Psoas muscle (tissue), 8 donors: Measurements from ENCODE around the gene ENPP6. TPM values are rescaled to one million over a fixed set of nuclear protein-coding genes. Genes with fewer than 3 reads are reported as not detected.

ENCODE experiments used
- ATAC-seq, 4 donors: fragments of 200-7000 bp; cut with Tn5 transposase; one replicate each; pipeline ENCODE4 v1.9.1; 2020; ENCODE audit warnings: moderate library complexity in 3 of 4, mild to moderate bottlenecking in 2 of 4
- DNase-seq, 2 donors: peaks; one replicate each; pipeline ENCODE4 v3.0.0-alpha.2; 2020
- H3K27ac ChIP-seq: fragments of 200-600 bp; one replicate; pipeline ENCODE4 v1.8.0; 2022
- H3K27me3 ChIP-seq, 3 donors: fragments of 200-600 bp in 1 of 3; one replicate each; pipeline versions ENCODE4 v1.6.1 to v1.8.0; 2013 to 2022; ENCODE audit warnings: low read length in 2 of 3, mild to moderate bottlenecking in 2 of 3, moderate library complexity in 1 of 3; ENCODE audit not compliant: insufficient read depth in 3 of 3
- H3K36me3 ChIP-seq, 2 donors: fragments of 200-600 bp in 1 of 2; one replicate each; pipeline versions ENCODE4 v1.6.1 to v1.8.0; 2013 to 2022; ENCODE audit warnings: low read depth in 1 of 2, mild to moderate bottlenecking in 1 of 2, moderate library complexity in 1 of 2; ENCODE audit not compliant: insufficient read depth in 1 of 2
- H3K4me1 ChIP-seq: fragments of 200-600 bp; one replicate; pipeline ENCODE4 v1.8.0; 2022
- H3K4me3 ChIP-seq: fragments of 200-600 bp; one replicate; pipeline ENCODE4 v1.8.0; 2022; ENCODE audit warnings: mild to moderate bottlenecking
- H3K9me3 ChIP-seq: fragments of 200-600 bp; one replicate; pipeline ENCODE4 v1.8.0; 2022
- CTCF ChIP-seq: fragments of 200-600 bp; IDR thresholded peaks from one replicate; pipeline ENCODE4 v1.8.0; 2022; ENCODE audit warnings: antibody characterized with exemption
- WGBS, 3 donors: extraction: QIAGEN DNeasy Blood & Tissue Kit; methylation state at CpG; one replicate each; pipeline versions ENCODE4 v1.1.6 to v1.1.7; 2013; 5-methylcytosine and 5-hydroxymethylcytosine counted together
- intact Hi-C, 2 donors: fragments of 100-400 bp; cut with DNase I; formaldehyde crosslinking; loops; one replicate each; pipeline versions ENCODE4 v1.11.0 to v1.14.2; 2022
- polyA plus RNA-seq, 3 donors: library from polyadenylated mRNA; stranded (reverse); fragments of 200-250 nt; gene quantifications; one replicate each; pipeline ENCODE4 v1.2.3, GENCODE V29; 2013
- total RNA-seq, 4 donors: library from RNA; stranded (reverse); fragmentation: NEBNext Ultra II Directional in 2 of 4; extraction: Animal tissue kit (Norgen Biotek cat#: 25700) in 2 of 4; gene quantifications; one replicate each; pipeline versions ENCODE4 v1.2.1 to v1.2.4, GENCODE V29; 2021 to 2023
- donor health status: healthy with polysubstance abuse.
- donor health status: DM: no; HTN: no; CAD: no; lungs with moderate emphysema.
- donor health status: Bipolar disorder and iron deficiency.
- donor health status: healthy.
- donor health status: DM: yes; HTN: yes; CAD: no.
- donor health status: DM: no; HTN: no; CAD: no.
- donor health status: DM: no; HTN: no; CAD: no.
- donor health status: DM: yes; HTN: yes; CAD: no.

The ENPP6 gene
- total and polyA plus RNA-seq, 7 donors, result 0.05 to 0.79 (median 0.11) TPM; not detected in 1

GRCh38 chr4:184074677-184075388, 142.8 kb downstream of the ENPP6 start:
- H3K27ac ChIP-seq, result no peak overlapping the region
- 76 to 79% (median 76%) methylated on average over 5 of the region's 5 CpGs for WGBS, 3 donors
- no peaks in the 10 kb centered on the region for H3K27me3 ChIP-seq
- intact Hi-C loops, result no loop called here
- peaks cover 19% of the 10 kb centered on the region for H3K9me3 ChIP-seq
- no peak for TF ChIP-seq CTCF
- no peak for ATAC-seq
- DNase-seq, result no peak
- H3K4me3 ChIP-seq, result no peak overlapping the region
- H3K36me3 ChIP-seq, result no peaks in the 10 kb centered on the region
- no peaks in the 10 kb centered on the region for H3K4me1 ChIP-seq

GRCh38 chr4:184067931-184068554, 149.6 kb downstream of the ENPP6 start:
- Histone ChIP-seq H3K36me3 (no peaks in the 10 kb centered on the region), H3K27me3 (no peaks in the 10 kb centered on the region), H3K4me1 (no peaks in the 10 kb centered on the region), H3K9me3 (peaks cover 11% of the 10 kb centered on the region), H3K4me3 (no peak overlapping the region), H3K27ac (no peak overlapping the region)
- no peak for TF ChIP-seq CTCF
- DNase-seq, result no peak
- ATAC-seq, result no peak
- intact Hi-C loops, result no loop called here
- 65 to 75% (median 71%) methylated on average over 9 of the region's 9 CpGs for WGBS, 3 donors

- Histone ChIP-seq H3K4me3 (no peak overlapping the region), H3K27ac (no peak overlapping the region), H3K4me1 (no peaks in the 10 kb centered on the region), H3K36me3 (no peaks in the 10 kb centered on the region), H3K27me3 (no peaks in the 10 kb centered on the region), H3K9me3 (peaks cover 8% of the 10 kb centered on the region)
- TF ChIP-seq CTCF, result no peak
- DNase-seq, result no peak
- intact Hi-C loops, result no loop called here
- WGBS, 3 donors, result 38 to 42% (median 42%) methylated on average over 9 of the region's 9 CpGs
- no peak for ATAC-seq
Measured at GRCh38 chr4:184066584-184067300, 150.9 kb downstream of the ENPP6 start.

- TF ChIP-seq CTCF, result no peak
- DNase-seq, result no peak
- no peaks in the 10 kb centered on the region for H3K27me3 ChIP-seq
- H3K4me1 ChIP-seq, result no peaks in the 10 kb centered on the region
- H3K9me3 ChIP-seq, result no peaks in the 10 kb centered on the region
- H3K27ac ChIP-seq, result no peak overlapping the region
- ATAC-seq, result no peak
- intact Hi-C loops, result no loop called here
- H3K36me3 ChIP-seq, result no peaks in the 10 kb centered on the region
- H3K4me3 ChIP-seq, result no peak overlapping the region
- 71 to 91% (median 83%) methylated on average over 4 to 5 of the region's 5 CpGs for WGBS, 3 donors
Measured at GRCh38 chr4:184064877-184065276, 152.8 kb downstream of the ENPP6 start.
